Measurements from ENCODE around the gene HLA-DQA1.
A peak's percentile ranks its signal among the peaks of the same experiment; 100 is the strongest.
"Not testable (repeated sequence)": the region's sequence is repeated elsewhere in the genome, so short reads cannot be mapped to it uniquely, and the experiment has no call there.

Gene HLA-DQA1

GRCh38 chr6:32659856-32660595, 22.8 kb downstream of the HLA-DQA1 start:
- no peak for DNase-seq

GRCh38 chr6:32662099-32662498, 24.9 kb downstream of the HLA-DQA1 start:
- DNase-seq, result no peak

GRCh38 chr6:32662836-32663235, 25.6 kb downstream of the HLA-DQA1 start:
- no peak for DNase-seq

- DNase-seq, result no peak
These were observed 27.1 kb downstream of the HLA-DQA1 start for GRCh38 chr6:32664354-32664753.

GRCh38 chr6:32664827-32665362, 27.7 kb downstream of the HLA-DQA1 start:
- peak in 1 of 4 experiments; percentile 19 for DNase-seq

GRCh38 chr6:32665661-32666060, 28.5 kb downstream of the HLA-DQA1 start:
- DNase-seq, result no peak

GRCh38 chr6:32666420-32667300, 29.5 kb downstream of the HLA-DQA1 start, which contains the start of gene HLA-DQB1:
Gene HLA-DQB1 (minus strand): TSS chr6:32666657. CDS start chr6:32666607, 50 bp downstream.
- DNase-seq, result no peak

GRCh38 chr6:32668226-32668747, 31.1 kb downstream of the HLA-DQA1 start:
- no peak for DNase-seq

- DNase-seq, result no peak
These were observed 32.0 kb downstream of the HLA-DQA1 start for GRCh38 chr6:32669240-32669639.

GRCh38 chr6:32669893-32670292, 32.7 kb downstream of the HLA-DQA1 start:
- DNase-seq, result no peak

- not testable (repeated sequence) for DNase-seq
These were observed 34.7 kb downstream of the HLA-DQA1 start for GRCh38 chr6:32671908-32672307.

GRCh38 chr6:32674123-32674522, 36.9 kb downstream of the HLA-DQA1 start:
- DNase-seq, result not testable (repeated sequence)

GRCh38 chr6:32679492-32679891, 42.3 kb downstream of the HLA-DQA1 start:
- no peak for DNase-seq

GRCh38 chr6:32680055-32680454, 42.8 kb downstream of the HLA-DQA1 start:
- DNase-seq, result no peak

GRCh38 chr6:32684246-32684645, 47.0 kb downstream of the HLA-DQA1 start:
- DNase-seq, result no peak

- no peak for DNase-seq
These were observed 48.4 kb downstream of the HLA-DQA1 start for GRCh38 chr6:32685603-32686002.

- no peak for DNase-seq
These were observed 52.6 kb downstream of the HLA-DQA1 start for GRCh38 chr6:32689531-32690501.

GRCh38 chr6:32692019-32692418, 54.8 kb downstream of the HLA-DQA1 start:
- DNase-seq, result peak in 2 of 4 experiments; percentile 6 to 26
